GM21529 (cell line): ENCODE measurements around the gene IL36G.

Experiments
- ATAC-seq: cut with Tn5 transposase; IDR thresholded peaks from one replicate; pipeline ENCODE4 v1.9.1; 2021; ENCODE audit not compliant: unreplicated experiment

Gene IL36G

GRCh38 chr2:113015655-113016054 lies 37.8 kb downstream of the IL36G start:
- ATAC-seq, result no peak

- no peak for ATAC-seq
These were observed 40.7 kb downstream of the IL36G start for GRCh38 chr2:113018509-113018908.

DNA sequence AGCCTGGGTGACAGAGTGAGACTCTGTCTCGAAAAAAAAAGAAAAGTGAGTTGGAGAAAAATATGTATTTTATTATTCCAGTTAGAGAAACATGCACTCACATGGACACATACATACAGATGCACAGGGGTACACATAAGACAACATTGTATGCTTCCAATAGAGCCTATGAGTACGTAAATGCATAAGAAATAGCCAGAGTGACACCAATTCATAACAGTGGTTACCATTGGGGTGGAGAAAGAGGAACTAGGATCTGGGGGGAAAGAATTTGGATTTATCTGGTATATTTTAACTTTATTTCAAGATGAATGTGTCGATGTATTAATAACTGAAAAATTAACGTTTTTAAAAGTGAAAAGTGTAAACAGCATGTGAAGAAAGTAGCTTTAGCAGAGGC lies 43.5 kb downstream of the IL36G start:
- ATAC-seq, result no peak

- no peak for ATAC-seq
These were observed 47.0 kb downstream of the IL36G start for GRCh38 chr2:113024764-113025163.

- no peak for ATAC-seq
These were observed 47.9 kb downstream of the IL36G start for GRCh38 chr2:113025737-113026136.

GRCh38 chr2:113027691-113028090 lies 49.9 kb downstream of the IL36G start:
- ATAC-seq, result no peak

DNA sequence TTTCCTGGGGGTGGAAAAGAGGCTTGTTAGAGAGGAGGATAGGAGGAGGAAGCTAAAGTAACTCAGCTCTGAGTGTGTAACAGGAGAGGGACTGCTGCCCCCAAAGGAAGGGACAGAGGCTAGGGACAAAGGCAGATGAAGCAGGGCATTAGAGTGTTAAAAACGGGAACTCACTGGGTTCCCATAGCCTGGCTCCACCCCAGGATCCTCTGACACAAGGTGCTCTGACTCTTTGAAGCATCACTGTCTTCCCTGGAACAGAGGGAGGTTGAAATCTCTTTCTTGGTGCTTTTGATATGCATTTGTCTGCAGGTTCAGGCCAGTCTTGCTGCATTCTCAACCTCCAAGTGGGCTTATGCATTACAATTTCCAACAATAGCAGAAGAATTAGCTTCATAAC lies 50.3 kb downstream of the IL36G start:
- no peak for ATAC-seq

- no peak for ATAC-seq
These were observed 54.9 kb downstream of the IL36G start for GRCh38 chr2:113032737-113033136.

- no peak for ATAC-seq
These were observed 56.2 kb downstream of the IL36G start for GRCh38 chr2:113034016-113034415.
